Thyroid gland (tissue), 4 donors: Measurements from ENCODE around the gene TRIM52.

Experiments used
- CTCF ChIP-seq, 6 experiments: fragments of 200-600 bp in 3 of 6; fragments of 450-650 bp in 3 of 6; sonication (generic) in 3 of 6; IDR thresholded peaks; one replicate each; pipeline ENCODE4 v1.5.1; 2016 to 2019; ENCODE audit warnings: antibody characterized with exemption in 6 of 6, mild to moderate bottlenecking in 2 of 6, inconsistent platforms in 1 of 6, moderate library complexity in 1 of 6
- POLR2A ChIP-seq, 2 donors: fragments of 450-650 bp; IDR thresholded peaks; one replicate each; pipeline ENCODE4 v1.6.1; 2017; ENCODE audit warnings: antibody characterized with exemption in 2 of 2, mild to moderate bottlenecking in 2 of 2, moderate library complexity in 1 of 2

- TF ChIP-seq CTCF (IDR thresholded peaks at IDR 0.05) (no peak), POLR2A (IDR thresholded peaks at IDR 0.05) (no peak)
Measured at GRCh38 chr5:181212080-181212479, 48.9 kb downstream of the TRIM52 start.
